SK-N-DZ (cell line): ENCODE measurements around the gene TTC33.
"Not testable (repeated sequence)": the region's sequence is repeated elsewhere in the genome, so short reads cannot be mapped to it uniquely, and the experiment has no call there.

Experiments used
- DNase-seq: peaks from one replicate; pipeline ENCODE4 v3.0.0-alpha.2; 2015; ENCODE audit warnings: low spot score

The TTC33 gene

DNA sequence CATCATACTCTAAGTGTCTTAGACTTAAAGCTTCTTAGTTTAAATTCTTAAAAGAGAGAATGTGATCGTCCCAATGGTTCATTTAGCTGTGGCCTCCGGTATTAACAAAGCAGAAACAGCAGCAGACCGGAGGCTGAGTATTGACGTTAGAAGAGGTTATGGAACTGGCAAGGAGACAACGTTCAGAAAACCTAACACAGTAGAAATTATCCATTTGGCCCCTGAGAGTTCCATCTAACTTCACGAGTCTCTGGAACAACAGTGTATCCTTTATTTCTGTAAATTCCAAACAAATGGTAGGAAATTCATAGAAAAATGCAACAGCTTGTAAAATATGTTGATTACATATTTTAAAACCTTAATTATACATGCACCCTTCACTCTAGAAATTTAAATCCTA is 183.4 kb downstream of the TTC33 start:
- no peak for DNase-seq

DNA sequence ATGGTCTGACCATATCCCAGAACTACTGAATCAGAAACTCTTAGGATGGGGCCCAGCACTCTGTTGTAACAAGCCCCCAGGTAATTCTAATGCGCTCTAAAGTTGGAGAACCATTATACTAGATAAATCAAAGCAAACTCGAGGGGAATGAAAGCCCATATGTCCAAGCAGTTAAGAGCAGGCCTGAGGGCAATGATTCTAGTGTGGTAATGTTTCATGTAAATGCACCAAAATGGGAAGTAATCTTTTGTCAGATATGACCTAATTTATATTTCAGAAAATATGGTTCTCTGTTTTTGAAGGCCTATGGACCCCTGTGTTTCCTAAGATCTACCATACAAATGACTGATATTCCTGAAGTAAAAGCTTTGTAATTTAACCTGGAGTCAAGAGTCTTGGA is 184.0 kb downstream of the TTC33 start:
- no peak for DNase-seq

DNA sequence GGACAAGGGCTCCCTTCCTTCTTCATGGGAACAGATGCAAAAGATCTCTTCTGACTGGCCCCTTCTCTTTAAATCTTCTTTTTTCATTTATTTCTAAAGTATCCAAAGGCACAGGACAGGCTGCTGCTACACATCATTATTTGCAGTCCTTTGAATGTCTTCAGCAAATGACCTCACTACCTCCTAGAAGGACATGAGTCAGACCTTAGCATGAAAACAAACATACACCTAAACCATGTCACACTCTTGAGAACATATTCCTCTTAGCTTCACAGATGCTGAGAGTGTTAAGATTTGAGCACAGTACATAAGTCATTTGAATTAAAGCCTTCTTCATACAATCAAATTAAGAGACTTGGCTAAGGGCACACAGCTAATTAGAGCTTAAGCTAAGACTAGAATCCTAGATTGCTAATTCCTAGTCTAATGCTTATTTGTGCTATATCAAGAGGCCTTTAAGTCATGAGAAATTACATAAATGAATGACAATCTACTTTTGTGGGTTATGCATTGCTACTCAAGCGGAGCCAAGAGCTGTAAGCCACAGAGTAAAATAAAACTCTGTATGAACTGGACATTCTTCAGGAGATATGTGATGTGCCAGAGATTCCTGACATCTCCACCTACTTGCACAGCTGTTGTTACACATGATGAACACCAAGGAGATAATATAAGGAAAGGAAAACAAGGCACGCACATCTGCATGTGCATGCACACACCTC is 185.2 kb downstream of the TTC33 start:
- DNase-seq, result no peak

DNA sequence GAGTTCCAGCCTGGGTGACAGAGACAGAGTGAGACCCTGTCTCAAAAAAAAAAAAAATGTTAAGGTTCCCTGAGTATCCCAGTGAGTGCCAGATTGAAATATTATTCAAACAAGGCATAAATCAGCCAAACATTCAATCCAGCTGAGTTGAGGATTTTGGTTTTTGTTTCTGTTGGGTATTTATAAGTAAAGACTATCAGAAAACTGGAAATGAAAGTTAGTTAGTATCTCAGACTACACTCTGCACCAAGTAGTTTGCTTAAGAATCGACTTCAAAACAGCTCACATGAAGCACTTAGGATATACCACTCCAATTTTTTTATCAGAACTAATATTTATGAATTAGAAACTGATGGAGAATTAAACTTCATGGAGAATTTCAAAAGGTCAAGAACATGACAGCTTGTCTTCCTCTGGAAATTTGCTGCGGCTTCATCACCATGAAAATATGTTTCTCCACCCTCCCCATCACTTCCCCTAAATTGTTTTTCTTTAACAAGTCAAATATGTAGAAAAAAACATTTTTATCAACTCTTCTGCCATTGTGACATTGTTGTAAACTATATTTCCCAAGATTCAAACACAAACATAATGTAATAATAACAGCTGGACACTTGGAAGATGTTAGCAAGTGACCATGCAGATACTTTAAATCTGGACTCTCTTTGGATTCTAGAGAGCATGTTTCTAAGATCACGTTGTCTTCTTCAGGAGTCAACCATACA is 186.1 kb downstream of the TTC33 start:
- no peak for DNase-seq

DNA sequence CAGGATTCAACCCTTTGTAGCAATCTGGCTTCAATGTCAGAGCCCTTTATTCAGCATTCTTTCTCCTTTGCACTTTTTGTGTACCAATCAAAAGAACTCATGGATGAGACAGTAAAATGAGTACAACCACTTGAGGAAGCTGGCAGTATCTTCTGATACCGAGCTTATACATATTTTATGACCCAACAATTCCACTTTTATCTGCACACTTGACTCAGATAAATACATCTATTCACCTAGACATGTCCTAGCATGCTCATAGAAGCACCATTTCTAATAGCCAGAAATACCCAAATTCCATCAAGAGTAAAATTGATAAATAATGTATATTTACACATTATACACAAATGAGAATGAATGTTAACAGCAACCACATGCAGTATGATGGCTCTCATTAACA is 187.2 kb downstream of the TTC33 start:
- no peak for DNase-seq

DNA sequence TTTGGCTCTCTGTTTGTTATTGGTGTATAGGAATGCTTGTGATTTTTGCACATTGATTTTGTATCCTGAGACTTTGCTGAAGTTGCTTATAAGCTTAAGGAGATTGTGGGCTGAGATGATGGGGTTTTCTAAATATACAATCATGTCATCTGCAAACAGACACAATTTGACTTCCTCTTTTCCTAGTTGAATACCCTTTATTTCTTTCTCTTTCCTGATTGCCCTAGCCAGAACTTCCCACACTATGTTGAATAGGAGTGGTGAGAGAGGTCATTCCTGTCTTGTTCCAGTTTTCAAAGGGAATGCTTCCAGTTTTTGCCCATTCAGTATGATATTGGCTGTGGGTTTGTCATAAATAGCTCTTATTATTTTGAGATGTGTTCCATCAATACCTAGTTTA is 192.6 kb downstream of the TTC33 start:
- not testable (repeated sequence) for DNase-seq

DNA sequence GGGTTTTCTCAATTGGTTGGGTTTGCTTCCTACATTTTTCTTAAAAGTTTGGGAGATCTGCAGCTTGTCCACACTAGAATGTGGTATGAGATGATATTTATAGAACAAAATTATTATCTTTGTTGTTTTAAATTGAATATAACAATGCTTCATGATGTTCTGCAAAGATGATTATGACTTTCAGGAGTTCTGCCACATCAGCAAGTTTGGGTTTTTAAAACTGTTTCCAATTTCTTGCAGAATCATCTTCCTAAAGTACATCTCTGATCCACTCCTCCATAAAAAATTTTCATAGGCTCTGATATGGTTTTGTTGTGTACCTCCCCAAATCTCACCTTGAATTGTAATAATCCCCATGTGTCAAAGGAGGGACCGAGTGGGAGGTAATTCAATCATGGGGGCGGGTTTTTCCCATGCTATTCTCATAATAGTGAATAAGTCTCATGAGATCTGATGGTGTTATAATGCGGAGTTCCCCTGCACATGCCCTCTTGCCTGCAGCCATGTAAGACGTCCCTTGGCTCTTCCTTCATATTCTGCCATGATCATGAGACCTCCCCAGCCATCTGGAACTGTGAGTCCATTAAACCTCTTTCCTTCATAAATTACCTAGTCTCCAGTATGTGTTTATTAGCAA is 195.2 kb downstream of the TTC33 start:
- DNase-seq, result no peak

DNA sequence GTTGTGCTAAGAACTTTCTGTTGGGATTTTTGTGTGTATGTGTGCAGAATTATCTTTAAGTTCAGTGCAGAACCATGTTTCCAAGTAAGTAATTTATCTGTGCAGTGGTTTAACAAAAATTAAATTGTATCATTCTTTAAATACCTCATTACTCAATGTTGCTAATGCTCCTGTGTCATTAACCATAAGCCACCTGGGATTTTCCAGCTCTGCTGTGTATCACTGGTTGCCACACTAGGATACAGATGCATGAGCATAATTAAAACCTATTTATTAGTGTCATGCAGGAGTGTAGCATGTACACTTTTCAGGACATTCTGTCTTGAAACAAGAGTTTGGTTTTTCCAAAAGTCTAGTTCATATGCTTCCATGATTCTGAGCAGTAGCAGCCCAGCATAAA is 196.5 kb downstream of the TTC33 start:
- no peak for DNase-seq

DNA sequence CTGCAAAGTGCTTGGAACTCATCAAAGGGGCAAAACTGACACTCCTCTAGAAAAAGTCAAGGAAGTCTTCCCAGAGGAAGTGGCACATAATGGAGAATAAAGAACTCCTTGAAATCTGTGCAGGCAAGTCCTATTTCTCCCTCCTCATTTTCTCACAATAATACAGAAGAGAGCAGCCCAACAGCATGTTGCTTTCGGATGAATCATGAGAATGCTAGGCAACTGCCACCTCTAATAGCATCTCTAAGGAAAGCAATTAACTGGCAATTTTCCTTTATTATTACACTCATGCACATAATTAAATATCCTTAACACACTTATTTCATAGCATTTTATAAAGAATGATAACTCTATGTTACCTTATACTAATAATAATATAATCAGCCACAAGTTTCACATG is 198.3 kb downstream of the TTC33 start:
- DNase-seq, result no peak

DNA sequence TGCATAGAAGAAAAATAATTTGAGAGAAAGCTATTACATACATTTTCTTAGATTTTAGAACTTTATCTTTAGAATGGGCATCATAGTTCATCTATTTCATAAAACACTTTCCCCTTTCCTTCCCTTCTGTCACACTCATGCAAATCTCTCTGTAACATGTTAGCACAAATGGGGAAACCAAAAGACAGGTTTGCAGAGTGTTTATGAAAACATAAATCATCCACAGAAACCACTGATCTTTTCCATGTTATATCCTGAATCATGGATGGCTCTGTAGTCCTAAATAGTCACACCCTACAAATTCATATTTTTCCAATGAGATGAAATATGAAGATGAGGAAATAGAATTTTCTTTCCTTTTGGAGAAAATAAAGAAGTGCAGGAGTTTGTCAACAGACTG is 198.9 kb downstream of the TTC33 start:
- DNase-seq, result no peak

DNA sequence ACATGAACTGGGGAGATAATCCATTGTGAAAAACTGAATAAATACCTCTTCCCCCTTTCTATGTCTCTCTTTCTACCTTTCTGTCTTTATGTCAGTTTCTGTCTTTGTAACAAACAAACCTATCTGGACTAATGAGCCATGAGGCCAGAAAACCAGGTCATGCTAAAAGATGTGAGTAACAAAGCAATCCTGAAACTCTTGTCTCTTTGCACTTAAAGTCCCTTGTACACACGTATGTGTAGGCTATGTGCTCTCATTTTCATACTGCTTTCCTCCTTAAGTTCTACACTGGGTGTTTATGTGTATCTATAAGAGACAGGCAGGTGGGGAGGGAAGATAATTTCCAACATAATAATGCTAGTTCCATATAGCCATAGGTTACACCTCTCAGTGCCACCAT is 199.9 kb downstream of the TTC33 start:
- DNase-seq, result no peak

DNA sequence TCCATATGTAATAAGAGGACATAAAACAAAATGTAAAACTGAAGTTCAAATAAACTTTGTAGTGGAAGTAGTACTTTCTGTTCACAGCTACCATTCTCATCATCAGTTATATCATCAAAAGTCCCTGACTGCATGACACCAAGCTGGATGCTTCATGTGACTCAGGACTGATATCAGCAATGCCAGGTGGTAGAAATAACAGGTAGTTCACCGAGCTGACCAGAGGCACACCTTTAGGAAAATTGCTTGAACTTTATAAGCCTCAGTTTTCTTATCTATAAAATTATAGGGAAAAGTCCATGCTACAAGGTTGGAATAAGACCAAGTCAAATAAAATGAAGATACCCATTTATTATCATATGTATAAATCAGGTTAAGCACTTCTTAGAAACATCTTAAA is 200.9 kb downstream of the TTC33 start:
- no peak for DNase-seq

DNA sequence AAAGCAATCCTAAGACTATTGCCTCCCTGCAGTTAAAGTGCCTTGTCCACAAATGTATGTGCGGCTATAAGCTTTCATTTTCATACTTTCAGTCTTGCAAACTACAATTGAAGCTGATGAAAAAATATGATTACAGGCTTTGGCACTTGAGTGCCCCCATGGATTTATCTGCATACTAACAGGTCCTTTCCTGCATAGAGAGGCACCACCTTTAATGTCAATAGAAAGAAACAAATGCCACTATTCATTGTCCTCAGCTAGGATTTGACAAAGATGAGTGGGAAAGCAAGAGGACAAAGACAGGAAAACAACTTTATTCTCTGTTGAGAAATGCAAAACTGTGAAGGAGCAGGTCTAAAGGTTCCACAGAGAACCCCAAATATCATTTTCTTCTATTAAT is 201.7 kb downstream of the TTC33 start:
- DNase-seq, result no peak

DNA sequence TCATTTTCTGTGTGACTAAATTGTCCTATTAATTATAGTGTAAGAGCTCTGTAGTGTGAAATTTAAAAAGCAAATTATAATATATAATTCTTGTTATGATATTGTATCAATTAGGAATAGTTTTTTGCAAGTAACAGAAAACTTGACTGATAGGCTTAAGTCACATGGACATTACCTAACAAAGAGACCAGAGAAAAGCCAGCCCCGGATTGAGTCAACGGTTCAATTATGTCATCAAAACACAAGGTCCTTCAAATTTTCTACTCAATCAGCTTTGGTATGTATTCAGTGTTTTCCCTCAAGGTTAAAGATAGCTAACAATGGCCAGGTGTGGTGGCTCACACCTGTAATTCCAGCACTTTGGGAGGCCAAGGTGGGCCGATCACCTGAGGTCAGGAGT is 202.8 kb downstream of the TTC33 start:
- no peak for DNase-seq

DNA sequence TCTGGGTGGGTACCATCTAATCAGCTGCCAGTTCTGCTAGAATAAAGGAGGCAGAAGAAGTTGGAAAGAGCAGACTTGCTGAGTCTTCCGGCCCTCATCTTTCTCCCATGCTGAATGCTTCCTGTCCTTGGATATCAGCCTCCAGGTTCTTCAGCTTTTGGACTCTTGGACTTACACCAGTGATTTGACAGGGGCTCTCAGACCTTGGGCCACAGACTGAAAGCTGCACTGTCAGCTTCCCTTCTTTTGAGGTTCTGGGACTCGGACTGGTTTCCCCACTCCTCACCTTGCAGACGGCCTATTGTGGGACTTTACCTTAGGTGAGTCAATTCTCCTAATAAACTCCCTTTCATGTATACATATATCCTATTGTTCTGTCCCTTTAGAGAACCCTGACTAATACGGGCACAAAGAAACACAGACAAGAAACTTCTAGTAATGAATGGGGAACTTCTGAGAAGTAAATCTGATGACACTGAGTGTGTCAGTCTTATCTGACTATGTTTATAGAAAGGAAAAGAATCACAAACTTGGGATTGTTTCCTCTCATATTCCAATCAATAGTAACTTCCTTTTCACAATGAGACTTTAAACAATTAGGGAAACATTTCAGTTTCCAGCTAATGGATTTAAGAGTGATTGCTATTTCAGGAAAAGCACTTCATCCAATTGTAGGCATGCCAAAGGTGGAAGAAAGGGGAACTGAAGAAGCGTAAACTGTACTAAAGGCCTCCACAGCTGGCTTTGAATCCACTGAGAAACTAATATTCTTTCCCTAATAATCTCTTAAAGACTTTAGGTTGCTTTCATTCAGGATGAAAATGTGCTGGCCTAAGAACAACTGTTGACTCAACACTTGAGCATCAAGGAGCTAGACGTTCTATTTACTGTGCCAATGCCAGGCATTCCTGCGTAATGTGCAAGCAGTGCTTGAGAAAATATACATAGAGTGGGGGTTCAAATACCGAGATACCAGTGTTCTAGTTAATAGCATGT is 204.0 kb downstream of the TTC33 start:
- no peak for DNase-seq

DNA sequence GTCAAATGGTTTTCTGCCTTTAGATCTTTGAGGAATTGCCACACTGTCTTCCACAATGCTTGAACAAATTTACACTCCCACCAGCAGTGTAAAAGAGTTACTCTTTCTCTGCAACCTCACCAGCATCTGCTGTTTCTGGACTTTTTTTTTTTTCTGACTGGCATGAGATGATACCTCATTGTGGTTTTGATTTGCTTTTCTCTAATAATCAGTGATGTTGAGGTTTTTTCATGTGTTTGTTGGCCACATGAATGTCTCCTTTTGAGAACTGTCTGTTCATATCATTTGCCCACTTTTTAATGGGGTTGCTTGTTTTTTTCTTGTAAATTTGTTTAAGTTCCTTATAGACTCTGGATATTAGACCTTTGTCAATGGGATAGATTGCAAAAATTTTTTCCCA is 205.3 kb downstream of the TTC33 start:
- DNase-seq, result no peak

DNA sequence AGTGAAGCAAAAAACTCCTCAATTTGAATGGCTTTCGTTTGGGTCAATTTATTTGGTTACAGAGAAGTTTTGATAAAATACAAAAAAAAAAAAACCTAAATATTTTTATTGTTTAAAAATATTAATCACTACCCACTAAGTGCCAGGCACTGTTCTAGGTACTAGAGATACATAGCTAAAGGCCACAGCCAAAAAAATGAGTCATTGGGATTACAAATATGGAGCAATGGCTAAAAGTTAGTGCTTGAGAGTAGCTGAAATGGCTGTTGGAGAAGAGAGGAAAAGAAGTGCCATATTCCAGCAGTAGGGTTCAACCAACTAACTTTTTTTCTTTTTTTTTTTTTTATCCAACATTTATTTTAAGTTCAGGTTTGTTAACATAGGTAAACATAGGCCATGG is 206.1 kb downstream of the TTC33 start:
- DNase-seq, result no peak

DNA sequence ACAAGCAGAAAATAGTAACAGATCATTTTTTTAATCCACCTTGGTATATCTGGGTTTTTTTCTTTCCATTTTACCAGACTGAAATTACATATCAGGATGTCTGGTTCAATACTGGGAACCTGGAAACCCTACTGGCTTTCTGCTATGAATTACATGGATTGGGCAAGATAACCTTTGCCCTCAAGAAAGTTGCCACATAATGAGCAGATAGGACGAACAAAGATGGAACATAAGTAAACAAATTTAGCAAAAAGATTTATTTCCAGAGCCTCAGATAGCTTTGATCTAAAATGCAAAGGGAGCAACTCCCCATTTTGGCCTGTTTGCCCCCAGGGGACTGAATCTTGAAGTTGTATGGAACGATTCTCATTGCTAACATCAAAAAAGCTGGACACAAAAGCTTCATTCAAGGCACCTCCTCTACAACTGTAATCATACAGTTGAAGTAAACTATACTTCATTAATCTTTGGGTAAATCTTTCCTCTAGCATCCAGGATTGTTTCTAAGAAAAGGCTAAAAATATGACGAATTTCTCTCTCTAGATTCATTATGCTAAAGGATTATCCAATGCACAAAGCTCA is 207.7 kb downstream of the TTC33 start:
- no peak for DNase-seq

DNA sequence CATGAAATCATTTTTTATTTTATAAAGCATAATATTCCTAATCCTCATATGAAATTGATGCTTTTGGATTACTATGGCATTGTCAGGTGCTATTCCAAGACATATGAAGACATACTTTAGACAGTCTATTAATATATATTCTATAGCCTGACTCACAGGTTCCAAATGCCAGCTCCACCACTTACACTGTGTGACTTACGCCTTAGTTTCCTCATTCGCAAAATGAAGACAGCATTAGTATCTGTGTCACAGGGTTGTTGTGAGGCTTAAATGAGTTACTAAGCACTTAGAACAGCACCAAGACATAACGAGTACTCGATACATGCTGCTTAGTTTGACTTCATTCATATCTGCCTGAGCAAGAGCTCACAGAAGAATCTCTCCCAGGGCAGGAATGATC is 208.2 kb downstream of the TTC33 start:
- no peak for DNase-seq

DNA sequence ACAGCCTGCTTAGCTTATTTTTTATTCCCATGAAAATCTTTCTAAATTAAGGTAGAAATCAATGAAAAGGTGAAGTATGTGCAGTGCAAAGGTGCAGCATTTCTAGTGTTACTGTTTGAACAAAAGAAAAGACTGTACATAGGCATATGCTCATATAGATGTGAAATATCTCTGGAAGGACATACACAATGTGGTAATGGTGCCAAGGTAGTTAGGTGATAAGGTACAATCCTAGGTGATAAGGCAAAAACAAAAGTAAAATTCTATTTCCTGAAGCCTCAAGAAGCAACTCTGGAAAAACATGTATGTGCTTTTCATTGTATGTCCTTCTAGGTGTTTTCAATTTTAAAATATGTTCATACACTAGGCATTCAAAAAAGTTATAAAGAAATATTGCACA is 215.5 kb downstream of the TTC33 start:
- DNase-seq, result no peak

DNA sequence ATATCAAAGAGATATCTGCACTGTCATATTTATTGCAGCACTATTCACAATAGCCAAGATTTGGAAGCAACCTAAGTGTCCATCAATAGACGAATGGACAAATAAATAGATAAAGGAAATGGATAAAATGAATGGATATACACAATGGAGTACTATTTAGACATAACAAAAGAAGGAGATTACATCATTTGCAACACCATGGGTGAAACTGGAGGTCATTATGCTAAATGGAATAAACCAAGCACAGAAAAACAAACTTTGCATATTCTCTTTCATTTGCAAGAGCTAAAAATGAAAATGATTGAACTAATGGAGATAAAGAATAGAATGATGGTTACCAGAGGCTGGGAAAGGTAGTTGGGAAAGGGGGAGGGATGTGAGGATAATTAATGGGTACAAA is 231.1 kb downstream of the TTC33 start:
- no peak for DNase-seq
